ENCODE measurements around the gene RUBCNL. TPM values are rescaled to one million over a fixed set of nuclear protein-coding genes. Genes with fewer than 3 reads are reported as not detected.

RUBCNL gene
- polyA plus RNA-seq, 1 of the 3 experiments (the other 2 are of a cell fraction), result 0.07 TPM

DNA sequence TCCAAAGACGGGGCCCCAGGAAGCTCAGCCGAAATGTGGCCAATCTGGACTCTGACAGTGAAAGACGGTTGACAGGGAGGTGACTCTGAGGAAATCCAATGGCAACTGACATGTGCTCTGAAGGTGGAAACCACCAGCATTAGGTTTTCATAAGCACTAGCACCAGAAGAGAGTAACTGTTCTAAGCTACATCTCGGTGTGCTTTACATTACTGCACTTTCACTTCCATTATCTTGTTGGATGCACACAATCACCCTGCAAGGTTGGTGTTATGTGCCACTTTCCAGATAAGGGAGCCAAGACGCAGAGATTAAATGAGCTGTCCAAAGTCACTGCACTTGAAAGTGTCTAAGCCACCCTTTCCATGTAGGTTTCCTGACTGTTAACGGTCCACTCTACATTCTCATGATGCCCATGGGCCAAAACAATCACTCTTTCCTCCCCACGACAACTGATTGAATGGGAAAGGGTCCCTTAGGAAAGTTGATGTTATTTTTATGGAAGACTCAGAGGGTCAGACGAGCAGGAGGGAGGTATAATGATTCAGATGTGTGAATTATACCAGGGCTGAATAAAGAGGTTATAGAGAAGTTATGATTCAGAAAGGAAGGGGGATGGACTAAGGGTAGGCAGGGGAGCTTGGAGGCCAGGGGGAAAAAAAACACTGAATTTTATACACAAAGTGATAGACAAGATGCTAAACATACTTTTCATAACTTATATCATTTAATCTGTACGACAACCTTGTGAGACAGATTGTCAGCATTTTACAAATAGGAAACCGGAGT, 52.8 kb downstream of the RUBCNL start:
- Histone ChIP-seq H3K4me1 (ENCODE audit: control insufficient read depth in 1 of 2, insufficient read depth in 2 of 2, low read depth in 1 of 2, low read length in 1 of 2) (peaks cover 0 to 1% of the 10 kb centered on the region in 2 experiments; a peak in 1 of 4 replicates), H3K27ac (ENCODE audit: low read depth in 2 of 2, low read length in 1 of 2) (no peak overlapping the region), H3K4me2 (no peak overlapping the region), H3K79me2 (ENCODE audit: insufficient read depth) (no peaks in the 10 kb centered on the region), H3K4me3 (ENCODE audit: low read depth in 2 of 2, low read length in 1 of 2) (no peak overlapping the region), H4K20me1 (ENCODE audit: insufficient read depth) (no peaks in the 10 kb centered on the region), H3F3A (replicated peaks; ENCODE audit: insufficient read depth) (peaks cover 2% of the 10 kb centered on the region), H3K9ac (no peak overlapping the region), H3K9me3 (no peaks in the 10 kb centered on the region), H3K27me3 (ENCODE audit: insufficient read depth) (no peaks in the 10 kb centered on the region), H3K9me2 (no peaks in the 10 kb centered on the region), H2AFZ (ENCODE audit: low read depth) (no peak overlapping the region), H3K36me3 (replicated peaks in 1 of 2; ENCODE audit: control insufficient read depth in 1 of 2, insufficient read depth in 2 of 2, low read length in 1 of 2) (no peaks in the 10 kb centered on the region)
- TF ChIP-seq, protein P1, sequence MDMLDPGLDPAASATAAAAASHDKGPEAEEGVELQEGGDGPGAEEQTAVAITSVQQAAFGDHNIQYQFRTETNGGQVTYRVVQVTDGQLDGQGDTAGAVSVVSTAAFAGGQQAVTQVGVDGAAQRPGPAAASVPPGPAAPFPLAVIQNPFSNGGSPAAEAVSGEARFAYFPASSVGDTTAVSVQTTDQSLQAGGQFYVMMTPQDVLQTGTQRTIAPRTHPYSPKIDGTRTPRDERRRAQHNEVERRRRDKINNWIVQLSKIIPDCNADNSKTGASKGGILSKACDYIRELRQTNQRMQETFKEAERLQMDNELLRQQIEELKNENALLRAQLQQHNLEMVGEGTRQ (IDR thresholded peaks at IDR 0.05; ENCODE audit: borderline replicate concordance, low read depth, low read length), result no peak
- no peak for TF ChIP-seq IRF3 (IDR thresholded peaks at IDR 0.05; ENCODE audit: low read depth, low read length)
- 77% methylated on average over 10 of the region's 10 CpGs for WGBS (ENCODE audit: low lambda C conversion rate)
- CTCF ChIA-PET, result interaction anchor here (1.4 to 1.9 kb wide), 2 partner anchors 12 to 13 kb away, joined by 4 to 8 read pairs; no protein-coding TSS in a partner anchor
- POLR2A ChIA-PET, result no interaction called here
- DNase-seq, result no peak

DNA sequence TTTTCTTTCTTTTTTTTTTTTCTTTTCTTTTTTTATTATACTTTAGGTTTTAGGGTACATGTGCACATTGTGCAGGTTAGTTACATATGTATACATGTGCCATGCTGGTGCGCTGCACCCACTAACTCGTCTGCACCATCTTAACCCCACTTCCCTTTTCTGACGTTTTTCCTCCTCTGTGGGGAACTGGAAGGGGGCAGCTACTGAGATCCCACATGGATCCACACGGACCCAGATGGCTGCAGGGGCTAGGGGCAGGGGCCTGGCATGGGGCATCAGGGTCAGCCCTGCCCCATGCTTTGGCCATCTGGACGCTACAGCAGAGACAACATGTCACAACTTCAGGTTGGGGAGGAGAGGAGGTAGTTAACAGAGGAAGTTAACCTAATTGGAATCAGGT, 54.3 kb downstream of the RUBCNL start:
- Histone ChIP-seq H3K9me2 (no peaks in the 10 kb centered on the region), H3K4me3 (ENCODE audit: low read depth in 2 of 2, low read length in 1 of 2) (no peak overlapping the region), H3K27ac (ENCODE audit: low read depth in 2 of 2, low read length in 1 of 2) (no peak overlapping the region), H3K27me3 (ENCODE audit: insufficient read depth) (no peaks in the 10 kb centered on the region), H3K36me3 (replicated peaks in 1 of 2; ENCODE audit: control insufficient read depth in 1 of 2, insufficient read depth in 2 of 2, low read length in 1 of 2) (no peaks in the 10 kb centered on the region), H3K9ac (no peak overlapping the region), H4K20me1 (ENCODE audit: insufficient read depth) (no peaks in the 10 kb centered on the region), H2AFZ (ENCODE audit: low read depth) (no peak overlapping the region), H3K79me2 (ENCODE audit: insufficient read depth) (no peaks in the 10 kb centered on the region), H3K4me2 (no peak overlapping the region), H3K9me3 (no peaks in the 10 kb centered on the region), H3F3A (replicated peaks; ENCODE audit: insufficient read depth) (no peaks in the 10 kb centered on the region), H3K4me1 (ENCODE audit: control insufficient read depth in 1 of 2, insufficient read depth in 2 of 2, low read depth in 1 of 2, low read length in 1 of 2) (no peaks in the 10 kb centered on the region)
- WGBS (ENCODE audit: low lambda C conversion rate), result 47% methylated on average over 5 of the region's 5 CpGs
- POLR2A ChIA-PET, result no interaction called here
- no peak for DNase-seq
- CTCF ChIA-PET, result interaction anchor here (1.4 to 1.9 kb wide), 2 partner anchors 10 to 12 kb away, joined by 4 to 8 read pairs; no protein-coding TSS in a partner anchor
- TF ChIP-seq RAD21 (IDR thresholded peaks at IDR 0.05; ENCODE audit: low read length), result no peak
- TF ChIP-seq YY1 (IDR thresholded peaks at IDR 0.05; ENCODE audit: low read depth), result no peak
- no peak for TF ChIP-seq REST (IDR thresholded peaks at IDR 0.05; ENCODE audit: low read depth, low read length)
- no peak for TF ChIP-seq GABPA (IDR thresholded peaks at IDR 0.05; ENCODE audit: low read depth)
- TF ChIP-seq FOXM1 (IDR thresholded peaks at IDR 0.05; ENCODE audit: low read depth), result no peak
- no peak for TF ChIP-seq NRF1 (IDR thresholded peaks at IDR 0.05; ENCODE audit: low read depth, low read length)
- TF ChIP-seq MEF2A (IDR thresholded peaks at IDR 0.05; ENCODE audit: borderline replicate concordance, low read depth), result no peak
- TF ChIP-seq CHD2 (IDR thresholded peaks at IDR 0.05; ENCODE audit: low read length, partially characterized antibody), result no peak
- no peak for TF ChIP-seq TAF1 (IDR thresholded peaks at IDR 0.05; ENCODE audit: borderline replicate concordance, low read depth, low read length)
- TF ChIP-seq NFIC (IDR thresholded peaks at IDR 0.05; ENCODE audit: borderline replicate concordance), result no peak
- TF ChIP-seq JUND (IDR thresholded peaks at IDR 0.05), result no peak
- no peak for TF ChIP-seq RCOR1 (IDR thresholded peaks at IDR 0.05; ENCODE audit: low read length)
- TF ChIP-seq RFX5 (IDR thresholded peaks at IDR 0.05; ENCODE audit: low read length), result no peak
- no peak for TF ChIP-seq FOSL2 (IDR thresholded peaks at IDR 0.05; ENCODE audit: borderline replicate concordance, low read depth)
- no peak for TF ChIP-seq ZBTB33 (IDR thresholded peaks at IDR 0.05; ENCODE audit: borderline replicate concordance, low read depth)
- TF ChIP-seq MAX (IDR thresholded peaks at IDR 0.05; ENCODE audit: low read depth), result no peak
